HEK293 (cell line): ENCODE data around the gene MORC1.

Experiments
- CTCF ChIA-PET: fragments of 350-600 bp; formaldehyde crosslinking; extraction: SDS; loops from one replicate; lab custom pipeline; 2021; ENCODE audit warnings: antibody characterized with exemption; lab: Yijun Ruan, JAX
- POLR2A ChIA-PET: fragments of 300-600 bp; formaldehyde crosslinking; extraction: SDS; loops from one replicate; lab custom pipeline; 2020; ENCODE audit warnings: antibody characterized with exemption, inconsistent platforms; lab: Yijun Ruan, JAX
- H3K27ac ChIP-seq: fragments of 200-500 bp; sonication (Bioruptor generic); 2 replicates; pipeline ENCODE4 v1.5.1; 2014; ENCODE audit warnings: low read depth, low read length, control low read depth, inconsistent platforms; ENCODE audit errors: extremely low read depth
- H3K36me3 ChIP-seq, 2 experiments: fragments of 200-500 bp in 1 of 2; sonication (Bioruptor generic) in 1 of 2; 1 replicate in 1 of 2; 2 replicates in 1 of 2; pipeline ENCODE4 v1.5.1; 2014 to 2017; ENCODE audit warnings: inconsistent platforms in 2 of 2, low read length in 2 of 2; ENCODE audit not compliant: control insufficient read depth in 2 of 2, insufficient read depth in 1 of 2
- H3K4me1 ChIP-seq: fragments of 200-500 bp; sonication (Bioruptor generic); 2 replicates; pipeline ENCODE4 v1.5.1; 2014; ENCODE audit warnings: mild to moderate bottlenecking, low read length, inconsistent platforms; ENCODE audit not compliant: control insufficient read depth, insufficient read depth
- H3K4me3 ChIP-seq: 2 replicates; pipeline ENCODE4 v1.5.1; 2011; ENCODE audit warnings: low read depth, mild to moderate bottlenecking, control low read depth, low read length, moderate library complexity
- H3K9me3 ChIP-seq: fragments of 200-500 bp; sonication (Bioruptor generic); 2 replicates; pipeline ENCODE4 v1.5.1; 2014; ENCODE audit warnings: low read depth, low read length, inconsistent platforms; ENCODE audit not compliant: control insufficient read depth, insufficient read depth
- AEBP2 ChIP-seq: fragments of 450-650 bp; formaldehyde crosslinking; IDR thresholded peaks from 2 replicates; pipeline ENCODE4 v1.5.1; 2016; ENCODE audit warnings: missing biosample characterization, missing genetic modification characterization, borderline replicate concordance
- KLF1 ChIP-seq: fragments of 450-650 bp; formaldehyde crosslinking; IDR thresholded peaks from 2 replicates; pipeline ENCODE4 v1.5.1; 2016; ENCODE audit warnings: missing biosample characterization, missing genetic modification characterization
- MZF1 ChIP-seq: fragments of 450-650 bp; formaldehyde crosslinking; IDR thresholded peaks from 2 replicates; pipeline ENCODE4 v1.5.1; 2017; ENCODE audit warnings: missing biosample characterization, missing genetic modification characterization, borderline replicate concordance
- OSR2 ChIP-seq: fragments of 450-650 bp; formaldehyde crosslinking; IDR thresholded peaks from 2 replicates; pipeline ENCODE4 v1.5.1; 2016; ENCODE audit warnings: missing biosample characterization, missing genetic modification characterization
- PRDM6 ChIP-seq: fragments of 450-650 bp; formaldehyde crosslinking; IDR thresholded peaks from 2 replicates; pipeline ENCODE4 v1.5.1; 2017; ENCODE audit warnings: missing biosample characterization, missing genetic modification characterization
- SP7 ChIP-seq: fragments of 450-650 bp; formaldehyde crosslinking; IDR thresholded peaks from 2 replicates; pipeline ENCODE4 v1.5.1; 2016; ENCODE audit warnings: missing biosample characterization, missing genetic modification characterization
- ZBTB20 ChIP-seq: fragments of 450-650 bp; formaldehyde crosslinking; IDR thresholded peaks from 2 replicates; pipeline ENCODE4 v1.5.1; 2016; ENCODE audit warnings: missing biosample characterization, missing genetic modification characterization
- ZNF112 ChIP-seq: fragments of 450-650 bp; formaldehyde crosslinking; IDR thresholded peaks from 2 replicates; pipeline ENCODE4 v1.5.0; 2017; ENCODE audit warnings: missing biosample characterization, missing genetic modification characterization
- ZNF114 ChIP-seq: fragments of 450-650 bp; formaldehyde crosslinking; IDR thresholded peaks from 2 replicates; pipeline ENCODE4 v1.5.0; 2017; ENCODE audit warnings: missing biosample characterization, missing genetic modification characterization
- ZNF18 ChIP-seq: fragments of 450-650 bp; formaldehyde crosslinking; IDR thresholded peaks from 2 replicates; pipeline ENCODE4 v1.5.1; 2016; ENCODE audit warnings: missing biosample characterization, missing genetic modification characterization
- ZNF2 ChIP-seq: fragments of 450-650 bp; formaldehyde crosslinking; IDR thresholded peaks from 2 replicates; pipeline ENCODE4 v1.5.1; 2016; ENCODE audit warnings: missing biosample characterization, missing genetic modification characterization
- ZNF266 ChIP-seq: fragments of 450-650 bp; formaldehyde crosslinking; IDR thresholded peaks from 2 replicates; pipeline ENCODE4 v1.5.1; 2016; ENCODE audit warnings: missing biosample characterization, missing genetic modification characterization, low read depth
- ZNF324 ChIP-seq: fragments of 450-650 bp; formaldehyde crosslinking; IDR thresholded peaks from 2 replicates; pipeline ENCODE4 v1.5.1; 2016; ENCODE audit warnings: missing biosample characterization, missing genetic modification characterization
- ZNF37A ChIP-seq: fragments of 450-650 bp; IDR thresholded peaks from 2 replicates; pipeline ENCODE4 v1.5.1; 2018; ENCODE audit warnings: missing biosample characterization, missing genetic modification characterization
- ZNF391 ChIP-seq: fragments of 450-650 bp; formaldehyde crosslinking; IDR thresholded peaks from 2 replicates; pipeline ENCODE4 v1.5.1; 2016; ENCODE audit warnings: low read depth, missing biosample characterization, missing genetic modification characterization, borderline replicate concordance
- ZNF449 ChIP-seq: fragments of 450-650 bp; formaldehyde crosslinking; IDR thresholded peaks from 2 replicates; pipeline ENCODE4 v1.5.1; 2017; ENCODE audit warnings: missing biosample characterization, mild to moderate bottlenecking, missing genetic modification characterization, moderate library complexity
- ZNF473 ChIP-seq: fragments of 450-650 bp; formaldehyde crosslinking; IDR thresholded peaks from 2 replicates; pipeline ENCODE4 v1.5.1; 2017; ENCODE audit warnings: missing biosample characterization, missing genetic modification characterization
- ZNF510 ChIP-seq: fragments of 450-650 bp; formaldehyde crosslinking; IDR thresholded peaks from 2 replicates; pipeline ENCODE4 v1.5.1; 2018; ENCODE audit warnings: mild to moderate bottlenecking, missing genetic modification characterization, missing biosample characterization; ENCODE audit not compliant: insufficient replicate concordance
- ZNF529 ChIP-seq: fragments of 450-650 bp; formaldehyde crosslinking; IDR thresholded peaks from 2 replicates; pipeline ENCODE4 v1.5.1; 2017; ENCODE audit warnings: missing genetic modification characterization, missing biosample characterization; ENCODE audit not compliant: insufficient replicate concordance
- ZNF585B ChIP-seq: fragments of 450-650 bp; formaldehyde crosslinking; IDR thresholded peaks from 2 replicates; pipeline ENCODE4 v1.5.1; 2016; ENCODE audit warnings: missing biosample characterization, missing genetic modification characterization
- ZNF629 ChIP-seq: fragments of 450-650 bp; formaldehyde crosslinking; IDR thresholded peaks from 2 replicates; pipeline ENCODE4 v1.5.1; 2017; ENCODE audit warnings: missing biosample characterization, missing genetic modification characterization
- ZNF776 ChIP-seq: fragments of 450-650 bp; formaldehyde crosslinking; IDR thresholded peaks from 2 replicates; pipeline ENCODE4 v1.5.0; 2017; ENCODE audit warnings: missing biosample characterization, missing genetic modification characterization, borderline replicate concordance
- ZNF777 ChIP-seq: fragments of 450-650 bp; formaldehyde crosslinking; IDR thresholded peaks from 2 replicates; pipeline ENCODE4 v1.5.1; 2017; ENCODE audit warnings: missing biosample characterization, missing genetic modification characterization, borderline replicate concordance
- ZNF843 ChIP-seq: fragments of 450-650 bp; formaldehyde crosslinking; IDR thresholded peaks from 2 replicates; pipeline ENCODE4 v1.5.1; 2016; ENCODE audit warnings: missing biosample characterization, missing genetic modification characterization

Gene MORC1

GRCh38 chr3:109059264-109059663, 58.7 kb downstream of the MORC1 start (continued):
- no peak for TF ChIP-seq ZNF449

- Histone ChIP-seq H3K36me3 (no peaks in the 10 kb centered on the region), H3K4me1 (no peaks in the 10 kb centered on the region), H3K4me3 (no peak overlapping the region), H3K27ac (no peak overlapping the region), H3K9me3 (no peaks in the 10 kb centered on the region)
- POLR2A ChIA-PET, result no interaction called here
- CTCF ChIA-PET, result interaction anchor here (0.5 kb wide), 1 partner anchor 13 kb away, joined by 6 read pairs; no protein-coding TSS in a partner anchor
- no peak for TF ChIP-seq ZNF529 (tag by site-specific recombination)
- TF ChIP-seq ZNF777 (tag by site-specific recombination), result no peak
- TF ChIP-seq ZNF843 (tag by site-specific recombination), result no peak
- no peak for TF ChIP-seq AEBP2 (tag by site-specific recombination)
- TF ChIP-seq ZBTB20 (tag by site-specific recombination), result no peak
- no peak for TF ChIP-seq OSR2
- TF ChIP-seq ZNF18 (tag by site-specific recombination), result no peak
- TF ChIP-seq ZNF510, result no peak
Observed at GRCh38 chr3:109057616-109058015, 60.3 kb downstream of the MORC1 start.

GRCh38 chr3:109057056-109057455, 60.9 kb downstream of the MORC1 start:
- H3K4me3 ChIP-seq, result no peak overlapping the region
- TF ChIP-seq ZNF266 (tag by site-specific recombination) (no peak), ZNF585B (tag by site-specific recombination) (no peak), ZNF776 (tag by site-specific recombination) (no peak), ZNF324 (tag by site-specific recombination) (no peak), ZNF473 (tag by site-specific recombination) (no peak)
- TF ChIP-seq, all 188 proteins: peak for 0
- no peaks in the 10 kb centered on the region for H3K9me3 ChIP-seq
- no peak overlapping the region for H3K27ac ChIP-seq
- no peaks in the 10 kb centered on the region for H3K4me1 ChIP-seq
- ChIA-PET POLR2A (no interaction called here), CTCF (no interaction called here)
- no peaks in the 10 kb centered on the region for H3K36me3 ChIP-seq

GRCh38 chr3:109050591-109051167, 67.3 kb downstream of the MORC1 start:
- H3K4me1 ChIP-seq, result no peaks in the 10 kb centered on the region
- POLR2A ChIA-PET, result no interaction called here
- CTCF ChIA-PET, result interaction anchor here (0.6 to 0.9 kb wide), 10 partner anchors 11 to 406 kb away, joined by 3 to 8 read pairs (median 4); no protein-coding TSS in a partner anchor
- no peak overlapping the region for H3K4me3 ChIP-seq
- no peaks in the 10 kb centered on the region for H3K9me3 ChIP-seq
- H3K27ac ChIP-seq, result no peak overlapping the region
- no peaks in the 10 kb centered on the region for H3K36me3 ChIP-seq
- TF ChIP-seq ZNF112 (no peak), ZNF2 (tag by site-specific recombination) (no peak), PRDM6 (tag by site-specific recombination) (no peak), ZNF629 (no peak), SP7 (no peak), ZNF843 (tag by site-specific recombination) (no peak), ZNF391 (no peak), ZNF510 (no peak), ZNF37A (tag by site-specific recombination) (no peak), ZNF114 (no peak), KLF1 (no peak), MZF1 (tag by site-specific recombination) (no peak)
